Measurements from ENCODE around the gene OTOG. TPM values are rescaled to one million over a fixed set of nuclear protein-coding genes. Genes with fewer than 3 reads are reported as not detected.

Gene OTOG
- total RNA-seq, 1 donor, result not detected

- H3K4me3 ChIP-seq (ENCODE audit: low read depth, low read length), result no peak overlapping the region
- TF ChIP-seq CTCF (IDR thresholded peaks at IDR 0.05; ENCODE audit: insufficient read depth, low read depth, low read length), result no peak
- no peak for DNase-seq (ENCODE audit: low read depth)
Observed at GRCh38 chr11:17529844-17530185, 17.2 kb upstream of the OTOG start.

- DNase-seq (ENCODE audit: low read depth), result no peak
- no peak for TF ChIP-seq CTCF (IDR thresholded peaks at IDR 0.05; ENCODE audit: insufficient read depth, low read depth, low read length)
- H3K4me3 ChIP-seq (ENCODE audit: low read depth, low read length), result no peak overlapping the region
Observed at GRCh38 chr11:17531071-17531600, 15.9 kb upstream of the OTOG start.

GRCh38 chr11:17531636-17532113, 15.4 kb upstream of the OTOG start:
- no peak for DNase-seq (ENCODE audit: low read depth)
- TF ChIP-seq CTCF (IDR thresholded peaks at IDR 0.05; ENCODE audit: insufficient read depth, low read depth, low read length), result no peak
- no peak overlapping the region for H3K4me3 ChIP-seq (ENCODE audit: low read depth, low read length)

GRCh38 chr11:17532784-17533183, 14.3 kb upstream of the OTOG start:
- no peak for TF ChIP-seq CTCF (IDR thresholded peaks at IDR 0.05; ENCODE audit: insufficient read depth, low read depth, low read length)
- no peak for DNase-seq (ENCODE audit: low read depth)
- H3K4me3 ChIP-seq (ENCODE audit: low read depth, low read length), result no peak overlapping the region

GRCh38 chr11:17533341-17533740, 13.7 kb upstream of the OTOG start:
- TF ChIP-seq CTCF (IDR thresholded peaks at IDR 0.05; ENCODE audit: insufficient read depth, low read depth, low read length), result no peak

GRCh38 chr11:17533778-17534415, 13.2 kb upstream of the OTOG start:
- DNase-seq (ENCODE audit: low read depth), result no peak
- TF ChIP-seq CTCF (IDR thresholded peaks at IDR 0.05; ENCODE audit: insufficient read depth, low read depth, low read length), result no peak

More at GRCh38 chr11:17533341-17533740, 13.7 kb upstream of the OTOG start:
- DNase-seq (ENCODE audit: low read depth), result no peak
- no peak overlapping the region for H3K4me3 ChIP-seq (ENCODE audit: low read depth, low read length)

GRCh38 chr11:17535488-17535887, 11.6 kb upstream of the OTOG start:
- DNase-seq (ENCODE audit: low read depth), result no peak
- H3K4me3 ChIP-seq (ENCODE audit: low read depth, low read length), result no peak overlapping the region
- no peak for TF ChIP-seq CTCF (IDR thresholded peaks at IDR 0.05; ENCODE audit: insufficient read depth, low read depth, low read length)

More at GRCh38 chr11:17533778-17534415, 13.2 kb upstream of the OTOG start:
- no peak overlapping the region for H3K4me3 ChIP-seq (ENCODE audit: low read depth, low read length)

All from fibroblast of villous mesenchyme (primary cell).